Right forelimb (tissue), 1 donor: Measurements from ENCODE around the gene OSBPL2.

ENCODE experiments used
- DNase-seq: peaks from one replicate; pipeline ENCODE4 v3.0.0-alpha.2; 2018

Gene OSBPL2

GRCh38 chr20:62222972-62223371 is 15.3 kb upstream of the OSBPL2 start:
- no peak for DNase-seq

- no peak for DNase-seq
These were observed 14.8 kb upstream of the OSBPL2 start for GRCh38 chr20:62223571-62223970.

- no peak for DNase-seq
These were observed 14.0 kb upstream of the OSBPL2 start for GRCh38 chr20:62224113-62224855.

- no peak for DNase-seq
These were observed 13.3 kb upstream of the OSBPL2 start for GRCh38 chr20:62225026-62225425.

GRCh38 chr20:62225820-62226635 is 12.3 kb upstream of the OSBPL2 start:
- DNase-seq: no peak

- DNase-seq: no peak
These were observed 11.4 kb upstream of the OSBPL2 start for GRCh38 chr20:62226707-62227590.

GRCh38 chr20:62227591-62227976 is 10.7 kb upstream of the OSBPL2 start:
- no peak for DNase-seq

- no peak for DNase-seq
These were observed 10.1 kb upstream of the OSBPL2 start for GRCh38 chr20:62227977-62228958.

GRCh38 chr20:62228982-62229545 is 9.3 kb upstream of the OSBPL2 start:
- DNase-seq: no peak

GRCh38 chr20:62229667-62230066 is 8.7 kb upstream of the OSBPL2 start:
- no peak for DNase-seq

GRCh38 chr20:62230276-62230675 is 8.0 kb upstream of the OSBPL2 start:
- DNase-seq: no peak

GRCh38 chr20:62230696-62231095 is 7.6 kb upstream of the OSBPL2 start:
- DNase-seq: no peak

GRCh38 chr20:62231292-62231691 is 7.0 kb upstream of the OSBPL2 start:
- no peak for DNase-seq

GRCh38 chr20:62232194-62232593 is 6.1 kb upstream of the OSBPL2 start:
- no peak for DNase-seq

GRCh38 chr20:62232770-62233645 is 5.3 kb upstream of the OSBPL2 start:
- no peak for DNase-seq

- no peak for DNase-seq
These were observed 4.6 kb upstream of the OSBPL2 start for GRCh38 chr20:62233684-62234083.

GRCh38 chr20:62234339-62234738 is 4.0 kb upstream of the OSBPL2 start:
- no peak for DNase-seq

- DNase-seq: no peak
These were observed 3.1 kb upstream of the OSBPL2 start for GRCh38 chr20:62235001-62235776.

- DNase-seq: no peak
These were observed 2.6 kb upstream of the OSBPL2 start for GRCh38 chr20:62235777-62236157.

GRCh38 chr20:62236200-62236599 is 2.1 kb upstream of the OSBPL2 start:
- no peak for DNase-seq
